Activated effector memory CD4-positive, alpha-beta T cell treated with anti-CD3 and anti-CD28 coated beads, Interleukin-2, amount 50 U/mL, for 16 hours (primary cell): ENCODE measurements around the gene CEP290.
"Not testable (repeated sequence)": the region's sequence is repeated elsewhere in the genome, so short reads cannot be mapped to it uniquely, and the experiment has no call there.

Source experiments
- DNase-seq: peaks from one replicate; pipeline ENCODE4 v3.0.0-alpha.2; 2020

Gene CEP290

GRCh38 chr12:88139711-88140110, 2.2 kb downstream of the CEP290 start:
- not testable (repeated sequence) for DNase-seq

GRCh38 chr12:88133181-88133580, 8.7 kb downstream of the CEP290 start:
- DNase-seq: not testable (repeated sequence)

GRCh38 chr12:88132392-88132791, 9.5 kb downstream of the CEP290 start:
- no peak for DNase-seq

GRCh38 chr12:88127855-88128254, 14.0 kb downstream of the CEP290 start:
- DNase-seq: no peak

GRCh38 chr12:88127099-88127498, 14.8 kb downstream of the CEP290 start:
- no peak for DNase-seq

GRCh38 chr12:88122666-88123065, 19.2 kb downstream of the CEP290 start:
- DNase-seq: no peak

GRCh38 chr12:88113871-88114270, 28.0 kb downstream of the CEP290 start:
- no peak for DNase-seq

GRCh38 chr12:88111074-88111652, 30.7 kb downstream of the CEP290 start:
- no peak for DNase-seq

- DNase-seq: no peak
Observed at GRCh38 chr12:88108021-88108420, 33.9 kb downstream of the CEP290 start.

GRCh38 chr12:88093573-88093972, 48.3 kb downstream of the CEP290 start:
- DNase-seq: no peak

GRCh38 chr12:88092771-88093170, 49.1 kb downstream of the CEP290 start:
- no peak for DNase-seq

GRCh38 chr12:88084210-88084609, 57.7 kb downstream of the CEP290 start:
- no peak for DNase-seq

- DNase-seq: no peak
Observed at GRCh38 chr12:88083634-88084033, 58.3 kb downstream of the CEP290 start.

GRCh38 chr12:88081247-88081646, 60.6 kb downstream of the CEP290 start:
- DNase-seq: no peak

GRCh38 chr12:88067301-88067700, 74.6 kb downstream of the CEP290 start:
- DNase-seq: no peak

GRCh38 chr12:88063375-88063774, 78.5 kb downstream of the CEP290 start:
- no peak for DNase-seq

GRCh38 chr12:88062474-88062873, 79.4 kb downstream of the CEP290 start:
- no peak for DNase-seq

GRCh38 chr12:88058719-88059077, 83.2 kb downstream of the CEP290 start:
- no peak for DNase-seq

GRCh38 chr12:88057994-88058718, 83.7 kb downstream of the CEP290 start:
- DNase-seq: no peak

- DNase-seq: no peak
Observed at GRCh38 chr12:88056571-88056970, 85.3 kb downstream of the CEP290 start.

- DNase-seq: no peak
Observed at GRCh38 chr12:88052686-88053085, 89.2 kb downstream of the CEP290 start.

GRCh38 chr12:88044035-88044434, 97.9 kb downstream of the CEP290 start:
- DNase-seq: no peak

GRCh38 chr12:88037770-88038169, 104.1 kb downstream of the CEP290 start:
- no peak for DNase-seq

- DNase-seq: no peak
Observed at GRCh38 chr12:88036353-88036965, 105.4 kb downstream of the CEP290 start.

GRCh38 chr12:88035907-88036289, 106.0 kb downstream of the CEP290 start:
- no peak for DNase-seq
